ENCODE results near the gene PITPNM3.
"Not testable (repeated sequence)": the region's sequence is repeated elsewhere in the genome, so short reads cannot be mapped to it uniquely, and the experiment has no call there.

The PITPNM3 gene

GRCh38 chr17:6556121-6557039 lies at the start of gene PITPNM3:
Gene PITPNM3 (minus strand): TSS chr17:6556555. CDS start chr17:6556406, 149 bp downstream.
- no peaks in the 10 kb centered on the region for H3K36me3 ChIP-seq (ENCODE audit: insufficient read depth, low read length)
- peaks cover 20% of the 10 kb centered on the region for H3K27me3 ChIP-seq (ENCODE audit: insufficient read depth, low read length)
- peaks cover 12% of the 10 kb centered on the region for H3K4me1 ChIP-seq (ENCODE audit: control insufficient read depth, insufficient read depth, low read length, unreplicated experiment)
- H3K27ac ChIP-seq (ENCODE audit: low read depth, low read length), result no peak within 1 kb of the TSS
- H3K79me2 ChIP-seq (ENCODE audit: control insufficient read depth, insufficient read depth, low read length, unreplicated experiment), result no peaks in the 10 kb centered on the region
- H3K4me3 ChIP-seq (ENCODE audit: low read depth, low read length), result peak within 1 kb of the TSS; percentile 82
- peak within 1 kb of the TSS; percentile 60 for H2AFZ ChIP-seq (ENCODE audit: low read length, unreplicated experiment)

GRCh38 chr17:6605142-6605541 lies 48.8 kb upstream of the PITPNM3 start:
- no peaks in the 10 kb centered on the region for H3K27me3 ChIP-seq (ENCODE audit: insufficient read depth, low read length)
- H3K4me1 ChIP-seq (ENCODE audit: control insufficient read depth, insufficient read depth, low read length, unreplicated experiment), result peaks cover 7% of the 10 kb centered on the region
- H3K79me2 ChIP-seq (ENCODE audit: control insufficient read depth, insufficient read depth, low read length, unreplicated experiment), result no peaks in the 10 kb centered on the region
- H3K27ac ChIP-seq (ENCODE audit: low read depth, low read length), result no peak overlapping the region
- H2AFZ ChIP-seq (ENCODE audit: low read length, unreplicated experiment), result no peak overlapping the region
- no peak overlapping the region for H3K4me3 ChIP-seq (ENCODE audit: low read depth, low read length)
- peaks cover 28% of the 10 kb centered on the region for H3K36me3 ChIP-seq (ENCODE audit: insufficient read depth, low read length)

- Histone ChIP-seq H3K4me1 (ENCODE audit: control insufficient read depth, insufficient read depth, low read length, unreplicated experiment) (peaks cover 7% of the 10 kb centered on the region), H2AFZ (ENCODE audit: low read length, unreplicated experiment) (no peak overlapping the region), H3K27ac (ENCODE audit: low read depth, low read length) (no peak overlapping the region), H3K27me3 (ENCODE audit: insufficient read depth, low read length) (no peaks in the 10 kb centered on the region), H3K36me3 (ENCODE audit: insufficient read depth, low read length) (peaks cover 35% of the 10 kb centered on the region), H3K4me3 (ENCODE audit: low read depth, low read length) (no peak overlapping the region), H3K79me2 (ENCODE audit: control insufficient read depth, insufficient read depth, low read length, unreplicated experiment) (no peaks in the 10 kb centered on the region)
Measured at GRCh38 chr17:6603744-6604325, 47.5 kb upstream of the PITPNM3 start.

GRCh38 chr17:6602141-6602540 lies 45.8 kb upstream of the PITPNM3 start:
- Histone ChIP-seq H3K36me3 (ENCODE audit: insufficient read depth, low read length) (peaks cover 27% of the 10 kb centered on the region), H3K4me3 (ENCODE audit: low read depth, low read length) (no peak overlapping the region), H3K79me2 (ENCODE audit: control insufficient read depth, insufficient read depth, low read length, unreplicated experiment) (no peaks in the 10 kb centered on the region), H3K4me1 (ENCODE audit: control insufficient read depth, insufficient read depth, low read length, unreplicated experiment) (no peaks in the 10 kb centered on the region), H3K27ac (ENCODE audit: low read depth, low read length) (no peak overlapping the region), H3K27me3 (ENCODE audit: insufficient read depth, low read length) (no peaks in the 10 kb centered on the region), H2AFZ (ENCODE audit: low read length, unreplicated experiment) (no peak overlapping the region)

- Histone ChIP-seq H3K36me3 (ENCODE audit: insufficient read depth, low read length) (peaks cover 28% of the 10 kb centered on the region), H3K4me3 (ENCODE audit: low read depth, low read length) (no peak overlapping the region), H2AFZ (ENCODE audit: low read length, unreplicated experiment) (no peak overlapping the region), H3K27ac (ENCODE audit: low read depth, low read length) (no peak overlapping the region), H3K4me1 (ENCODE audit: control insufficient read depth, insufficient read depth, low read length, unreplicated experiment) (no peaks in the 10 kb centered on the region), H3K27me3 (ENCODE audit: insufficient read depth, low read length) (no peaks in the 10 kb centered on the region), H3K79me2 (ENCODE audit: control insufficient read depth, insufficient read depth, low read length, unreplicated experiment) (no peaks in the 10 kb centered on the region)
Measured at GRCh38 chr17:6599364-6599763, 43.0 kb upstream of the PITPNM3 start.

GRCh38 chr17:6597727-6598126 lies 41.4 kb upstream of the PITPNM3 start:
- no peak overlapping the region for H2AFZ ChIP-seq (ENCODE audit: low read length, unreplicated experiment)
- H3K27me3 ChIP-seq (ENCODE audit: insufficient read depth, low read length), result no peaks in the 10 kb centered on the region
- no peak overlapping the region for H3K27ac ChIP-seq (ENCODE audit: low read depth, low read length)
- H3K4me1 ChIP-seq (ENCODE audit: control insufficient read depth, insufficient read depth, low read length, unreplicated experiment), result no peaks in the 10 kb centered on the region
- no peaks in the 10 kb centered on the region for H3K79me2 ChIP-seq (ENCODE audit: control insufficient read depth, insufficient read depth, low read length, unreplicated experiment)
- peaks cover 28% of the 10 kb centered on the region for H3K36me3 ChIP-seq (ENCODE audit: insufficient read depth, low read length)
- no peak overlapping the region for H3K4me3 ChIP-seq (ENCODE audit: low read depth, low read length)

GRCh38 chr17:6596941-6597340 lies 40.6 kb upstream of the PITPNM3 start:
- Histone ChIP-seq H3K27me3 (ENCODE audit: insufficient read depth, low read length) (no peaks in the 10 kb centered on the region), H3K27ac (ENCODE audit: low read depth, low read length) (no peak overlapping the region), H3K36me3 (ENCODE audit: insufficient read depth, low read length) (peaks cover 27% of the 10 kb centered on the region), H3K79me2 (ENCODE audit: control insufficient read depth, insufficient read depth, low read length, unreplicated experiment) (no peaks in the 10 kb centered on the region), H3K4me1 (ENCODE audit: control insufficient read depth, insufficient read depth, low read length, unreplicated experiment) (peaks cover 3% of the 10 kb centered on the region), H3K4me3 (ENCODE audit: low read depth, low read length) (no peak overlapping the region), H2AFZ (ENCODE audit: low read length, unreplicated experiment) (no peak overlapping the region)

- no peak overlapping the region for H3K4me3 ChIP-seq (ENCODE audit: low read depth, low read length)
- peaks cover 8% of the 10 kb centered on the region for H3K4me1 ChIP-seq (ENCODE audit: control insufficient read depth, insufficient read depth, low read length, unreplicated experiment)
- no peaks in the 10 kb centered on the region for H3K79me2 ChIP-seq (ENCODE audit: control insufficient read depth, insufficient read depth, low read length, unreplicated experiment)
- no peak overlapping the region for H3K27ac ChIP-seq (ENCODE audit: low read depth, low read length)
- peaks cover 24% of the 10 kb centered on the region for H3K36me3 ChIP-seq (ENCODE audit: insufficient read depth, low read length)
- H3K27me3 ChIP-seq (ENCODE audit: insufficient read depth, low read length), result no peaks in the 10 kb centered on the region
- H2AFZ ChIP-seq (ENCODE audit: low read length, unreplicated experiment), result no peak overlapping the region
Measured at GRCh38 chr17:6596511-6596910, 40.2 kb upstream of the PITPNM3 start.

GRCh38 chr17:6596081-6596480 lies 39.7 kb upstream of the PITPNM3 start:
- H3K27ac ChIP-seq (ENCODE audit: low read depth, low read length), result no peak overlapping the region
- H3K79me2 ChIP-seq (ENCODE audit: control insufficient read depth, insufficient read depth, low read length, unreplicated experiment), result no peaks in the 10 kb centered on the region
- H3K4me3 ChIP-seq (ENCODE audit: low read depth, low read length), result no peak overlapping the region
- H3K27me3 ChIP-seq (ENCODE audit: insufficient read depth, low read length), result no peaks in the 10 kb centered on the region
- peaks cover 24% of the 10 kb centered on the region for H3K36me3 ChIP-seq (ENCODE audit: insufficient read depth, low read length)
- no peak overlapping the region for H2AFZ ChIP-seq (ENCODE audit: low read length, unreplicated experiment)
- H3K4me1 ChIP-seq (ENCODE audit: control insufficient read depth, insufficient read depth, low read length, unreplicated experiment), result peaks cover 12% of the 10 kb centered on the region

GRCh38 chr17:6593371-6593770 lies 37.0 kb upstream of the PITPNM3 start:
- peaks cover 30% of the 10 kb centered on the region for H3K36me3 ChIP-seq (ENCODE audit: insufficient read depth, low read length)
- H3K79me2 ChIP-seq (ENCODE audit: control insufficient read depth, insufficient read depth, low read length, unreplicated experiment); H2AFZ ChIP-seq (ENCODE audit: low read length, unreplicated experiment); H3K4me3 ChIP-seq (ENCODE audit: low read depth, low read length); H3K27me3 ChIP-seq (ENCODE audit: insufficient read depth, low read length); H3K27ac ChIP-seq (ENCODE audit: low read depth, low read length): not testable (repeated sequence)
- peaks cover 16% of the 10 kb centered on the region for H3K4me1 ChIP-seq (ENCODE audit: control insufficient read depth, insufficient read depth, low read length, unreplicated experiment)

- H3K36me3 ChIP-seq (ENCODE audit: insufficient read depth, low read length), result peaks cover 41% of the 10 kb centered on the region
- no peak overlapping the region for H2AFZ ChIP-seq (ENCODE audit: low read length, unreplicated experiment)
- H3K27me3 ChIP-seq (ENCODE audit: insufficient read depth, low read length), result no peaks in the 10 kb centered on the region
- H3K4me3 ChIP-seq (ENCODE audit: low read depth, low read length), result no peak overlapping the region
- peak overlapping the region; percentile 54 for H3K27ac ChIP-seq (ENCODE audit: low read depth, low read length)
- peaks cover 16% of the 10 kb centered on the region for H3K4me1 ChIP-seq (ENCODE audit: control insufficient read depth, insufficient read depth, low read length, unreplicated experiment)
- H3K79me2 ChIP-seq (ENCODE audit: control insufficient read depth, insufficient read depth, low read length, unreplicated experiment), result no peaks in the 10 kb centered on the region
Measured at GRCh38 chr17:6592173-6592572, 35.8 kb upstream of the PITPNM3 start.
